Breast epithelium (tissue), 3 donors: ENCODE results near the gene PKD1L1.

Source experiments
- CTCF ChIP-seq, 3 donors: fragments of 450-650 bp; IDR thresholded peaks; one replicate each; pipeline ENCODE4 v1.5.1; 2016 to 2017; ENCODE audit warnings: antibody characterized with exemption in 3 of 3, mild to moderate bottlenecking in 3 of 3, moderate library complexity in 3 of 3
- POLR2AphosphoS5 ChIP-seq, 3 donors: sonication (generic); formaldehyde crosslinking; IDR thresholded peaks; one replicate each; pipeline ENCODE4 v1.6.1; 2017; ENCODE audit warnings: antibody characterized with exemption in 3 of 3

- no peak for TF ChIP-seq CTCF (IDR thresholded peaks at IDR 0.05)
- no peak for TF ChIP-seq POLR2AphosphoS5 (IDR thresholded peaks at IDR 0.05)
Observed at GRCh38 chr7:47785923-47786556, 162.2 kb downstream of the PKD1L1 start.
